Hematopoietic multipotent progenitor cell treated with erythropoietin and hydrocortisone succinate and interleukin-3 and kit ligand, for 15 days (in vitro differentiated cells): ENCODE results near the gene INSRR.
A peak's percentile ranks its signal among the peaks of the same experiment; 100 is the strongest.

ENCODE experiments used
- DNase-seq: peaks from one replicate; pipeline ENCODE4 v3.0.0-alpha.2; 2015; ENCODE audit warnings: low spot score

The INSRR gene

DNA sequence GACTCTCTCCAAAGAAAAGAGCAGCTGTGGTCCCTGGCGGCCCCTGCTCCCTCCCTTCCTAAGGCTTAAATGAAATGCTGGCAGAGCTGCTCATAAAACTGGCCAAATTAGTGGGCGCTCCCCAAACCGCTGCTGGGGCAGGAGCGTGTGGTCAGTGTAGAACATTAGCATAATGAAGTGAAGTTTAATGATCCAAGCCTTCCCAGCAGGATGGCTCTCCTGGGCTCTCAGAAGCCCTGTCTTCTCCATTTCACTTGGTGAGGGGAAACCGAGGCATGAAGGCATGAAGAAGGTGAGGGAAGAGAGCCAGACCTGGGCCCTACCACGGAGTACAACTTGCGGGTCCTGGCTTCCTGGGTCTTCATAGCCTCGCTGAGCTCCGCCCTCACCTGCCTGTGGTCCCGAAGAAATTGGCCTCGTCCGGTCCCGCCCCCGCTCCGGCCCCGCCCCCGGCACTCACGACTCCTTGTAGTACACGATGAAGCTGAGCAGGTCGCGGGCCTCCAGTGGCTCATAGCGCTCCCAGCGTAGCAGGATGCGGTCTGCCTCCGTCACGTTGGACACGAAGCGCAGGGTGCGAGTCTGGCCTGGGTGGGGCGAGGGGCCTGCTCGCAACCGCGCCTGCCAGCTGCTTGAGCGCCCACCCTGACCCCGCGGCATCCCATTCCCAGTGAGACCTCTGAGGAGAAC lies 10.3 kb downstream of the INSRR start:
- no peak for DNase-seq

DNA sequence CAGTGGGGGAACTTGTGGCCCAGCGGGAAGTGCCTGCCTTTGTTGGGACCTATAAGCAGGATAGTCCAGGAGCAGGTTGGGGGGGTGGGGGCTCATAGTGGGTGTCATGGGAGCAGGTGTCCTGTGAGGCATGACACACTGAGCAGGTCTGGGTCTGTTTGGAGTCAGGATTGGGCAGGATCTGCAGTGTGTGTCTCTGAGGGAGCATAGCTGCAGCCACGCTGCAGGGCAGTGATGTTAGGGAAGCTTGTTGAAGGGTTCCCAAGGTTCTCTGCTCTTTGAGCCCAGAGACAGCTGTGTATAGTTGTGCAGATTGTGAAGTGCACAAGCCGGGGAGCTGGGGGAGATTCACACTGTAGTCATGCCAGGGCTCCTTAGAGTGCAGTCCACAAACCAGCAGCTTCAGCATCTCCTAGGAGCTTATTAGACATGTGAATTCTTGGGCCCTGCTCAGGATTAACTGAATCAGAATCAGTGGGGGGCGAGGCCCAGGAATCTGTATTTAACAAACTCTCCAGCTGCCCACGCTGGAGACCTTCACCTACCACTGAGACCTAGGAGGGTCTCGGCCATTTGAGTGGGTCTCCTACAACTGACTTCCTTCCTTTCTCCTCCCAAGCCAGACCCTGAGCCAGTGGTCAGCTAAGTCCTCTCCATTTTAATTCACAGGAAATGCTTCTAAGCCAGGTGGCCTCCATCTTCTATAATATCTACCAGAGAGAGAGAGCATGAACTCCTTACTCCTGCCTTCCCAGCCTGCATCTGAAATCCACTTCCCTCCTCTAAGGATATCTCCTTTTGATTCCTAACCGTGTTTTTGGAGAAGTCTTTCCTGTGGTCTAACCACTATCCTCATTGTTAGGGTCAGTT lies 11.1 kb downstream of the INSRR start:
- DNase-seq, result no peak

DNA sequence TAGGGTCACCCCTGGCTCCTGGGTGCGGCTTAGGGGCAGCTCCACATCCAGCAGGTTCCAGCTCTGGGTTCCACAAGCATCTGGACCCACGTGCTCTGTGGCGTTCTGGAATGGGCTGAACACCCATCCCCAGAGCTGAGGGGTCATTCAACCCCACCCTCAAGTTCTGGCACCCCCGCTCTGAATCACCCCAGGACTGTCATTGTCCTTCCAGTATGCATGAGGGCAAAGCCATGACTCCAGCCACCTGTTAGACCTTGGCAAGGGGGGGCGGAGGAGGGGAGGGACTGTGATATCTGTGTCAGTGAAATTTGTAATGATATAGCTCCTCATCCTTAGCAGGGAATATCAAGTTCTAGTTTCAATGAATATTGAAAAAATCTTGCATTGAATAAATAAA lies 12.3 kb downstream of the INSRR start:
- DNase-seq, result no peak

DNA sequence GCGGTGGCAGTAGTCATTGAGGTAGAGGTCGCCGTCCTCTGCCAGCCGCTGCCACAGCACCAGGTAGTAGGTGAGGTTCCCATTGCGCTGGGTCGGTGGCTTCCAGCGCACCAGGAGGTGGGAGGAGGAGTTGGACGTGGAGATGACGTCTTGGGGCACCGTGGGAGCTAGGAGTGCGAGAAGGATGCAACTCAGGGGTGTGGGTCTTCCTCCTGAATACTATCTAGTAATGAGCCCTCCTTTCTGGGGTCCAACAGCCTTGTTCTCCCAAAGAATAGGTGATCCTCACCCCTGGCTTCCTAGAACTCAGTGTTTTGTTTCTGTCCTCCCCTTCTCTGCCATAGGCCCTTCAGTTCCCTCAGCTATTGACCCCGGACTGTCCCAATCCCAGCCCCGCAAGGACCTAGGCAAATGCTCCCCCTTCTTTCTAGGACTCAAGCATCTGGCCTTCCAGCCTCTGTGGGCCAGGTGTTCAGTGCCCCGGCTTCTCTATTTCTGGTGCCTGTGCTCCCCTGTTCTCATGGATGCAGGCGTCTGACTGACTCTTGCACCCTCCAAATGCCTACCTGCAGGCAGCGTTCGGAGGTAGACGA lies 12.9 kb downstream of the INSRR start:
- DNase-seq, result no peak

DNA sequence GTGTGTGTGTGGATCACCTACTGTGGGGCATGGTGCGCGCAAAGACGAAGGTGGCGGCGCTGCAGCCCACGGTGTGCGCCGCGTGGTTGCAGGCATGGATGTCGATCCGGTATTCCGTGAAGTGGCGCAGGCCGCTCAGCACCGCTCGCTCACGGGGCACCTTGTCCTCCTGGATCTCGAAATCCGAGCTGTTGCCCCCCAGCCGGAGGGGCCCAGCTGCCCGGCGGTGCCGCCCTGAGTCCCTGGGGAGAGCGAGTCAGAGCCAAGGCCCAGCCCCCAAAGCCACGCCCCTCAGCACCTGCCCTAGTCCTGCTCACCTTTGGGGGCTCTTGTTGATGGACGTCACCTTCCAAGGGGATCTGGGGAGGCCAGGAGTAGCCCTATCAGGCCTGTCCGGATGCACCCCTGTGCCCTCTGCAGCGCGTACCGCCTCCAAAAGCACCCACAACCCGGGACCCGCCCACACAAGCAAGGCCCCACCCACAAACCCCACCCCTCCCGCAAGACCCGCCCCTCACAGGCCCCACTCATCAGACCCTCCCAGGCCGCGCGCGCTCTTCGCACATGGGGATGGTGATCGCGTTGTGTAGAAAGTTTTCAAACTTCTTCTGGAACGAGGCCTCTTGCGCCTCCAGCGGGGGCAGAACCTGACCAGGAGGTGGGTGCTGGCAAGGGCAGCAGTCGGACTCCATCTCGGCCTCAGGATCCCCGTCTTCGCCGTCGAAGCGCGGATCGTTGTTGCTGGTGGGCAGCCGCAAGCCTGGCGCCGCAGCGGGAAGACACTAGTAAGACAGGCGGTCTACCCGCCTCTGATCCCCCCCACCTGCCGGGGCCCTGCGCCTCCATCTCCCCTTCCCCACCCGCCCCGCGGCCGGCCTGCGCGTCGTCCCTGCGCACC lies 13.6 kb downstream of the INSRR start:
- no peak for DNase-seq

DNA sequence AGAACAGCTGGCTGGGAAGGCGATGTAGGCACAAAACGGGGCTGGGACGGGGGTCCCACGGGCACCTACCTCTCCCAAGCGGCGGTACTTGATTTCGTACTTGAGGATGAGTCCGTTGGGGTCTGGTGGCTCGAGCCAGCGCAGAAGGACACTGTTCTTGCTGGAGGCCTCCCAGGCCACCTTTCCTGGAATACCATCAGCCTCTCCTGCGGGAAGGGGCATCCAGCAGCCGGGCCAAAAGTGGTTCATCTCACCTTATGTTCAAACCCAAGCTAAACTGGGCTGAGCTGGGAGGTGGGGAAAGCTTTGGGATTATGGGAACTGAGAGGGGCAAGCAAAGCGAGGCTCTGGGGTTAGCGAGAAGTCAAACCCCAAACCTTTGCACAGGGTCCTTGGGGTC lies 14.3 kb downstream of the INSRR start:
- DNase-seq, result no peak

DNA sequence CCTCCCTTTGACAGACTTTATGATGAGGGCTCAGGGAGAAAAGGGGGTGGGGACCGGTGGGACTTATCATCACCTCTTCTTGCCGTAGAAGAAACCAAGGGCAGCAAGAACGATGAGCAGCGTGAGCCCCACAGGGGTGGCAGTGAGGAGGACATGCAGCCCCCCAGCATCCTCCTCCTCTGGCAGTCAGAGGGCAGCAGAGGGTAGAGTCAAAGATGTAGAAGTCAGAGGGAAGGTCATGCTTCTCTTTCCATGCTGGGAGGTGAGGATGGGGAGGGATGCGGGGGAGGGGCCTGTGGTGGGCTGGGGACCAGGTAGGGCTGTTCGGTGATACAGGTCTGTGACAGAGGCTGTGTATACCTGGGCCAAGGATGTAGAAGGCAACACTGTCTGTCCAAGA lies 14.8 kb downstream of the INSRR start:
- DNase-seq, result no peak

DNA sequence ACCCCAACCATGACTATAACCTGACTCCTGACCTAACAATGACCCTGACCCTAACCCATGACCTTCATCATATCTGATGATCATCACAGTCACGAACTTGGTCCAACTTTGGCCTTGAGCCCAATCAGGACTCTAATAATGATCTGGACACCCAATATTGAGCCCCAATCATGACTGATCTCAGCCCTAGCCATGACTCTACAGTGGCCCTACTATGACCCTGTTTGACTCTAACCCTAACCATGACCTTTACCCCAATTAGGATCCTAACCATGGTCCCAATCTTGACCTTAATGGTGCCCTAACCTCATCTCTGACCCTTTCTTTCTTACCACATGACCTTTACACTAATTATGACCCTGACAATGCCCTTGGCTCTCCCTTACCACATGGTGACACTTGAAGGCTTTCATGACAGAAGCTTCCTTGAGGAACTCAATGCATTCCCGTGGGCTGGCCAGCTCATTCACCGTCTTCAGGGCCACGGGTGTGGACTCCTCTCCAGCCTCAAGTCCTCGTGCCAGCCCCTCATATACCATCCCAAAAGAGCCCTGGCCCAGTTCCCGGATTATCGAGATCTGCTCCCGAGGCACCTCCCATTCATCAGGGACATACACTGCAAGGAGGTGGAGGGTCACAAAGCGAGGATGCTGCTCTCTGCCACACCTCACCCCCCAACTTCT lies 16.2 kb downstream of the INSRR start:
- no peak for DNase-seq

DNA sequence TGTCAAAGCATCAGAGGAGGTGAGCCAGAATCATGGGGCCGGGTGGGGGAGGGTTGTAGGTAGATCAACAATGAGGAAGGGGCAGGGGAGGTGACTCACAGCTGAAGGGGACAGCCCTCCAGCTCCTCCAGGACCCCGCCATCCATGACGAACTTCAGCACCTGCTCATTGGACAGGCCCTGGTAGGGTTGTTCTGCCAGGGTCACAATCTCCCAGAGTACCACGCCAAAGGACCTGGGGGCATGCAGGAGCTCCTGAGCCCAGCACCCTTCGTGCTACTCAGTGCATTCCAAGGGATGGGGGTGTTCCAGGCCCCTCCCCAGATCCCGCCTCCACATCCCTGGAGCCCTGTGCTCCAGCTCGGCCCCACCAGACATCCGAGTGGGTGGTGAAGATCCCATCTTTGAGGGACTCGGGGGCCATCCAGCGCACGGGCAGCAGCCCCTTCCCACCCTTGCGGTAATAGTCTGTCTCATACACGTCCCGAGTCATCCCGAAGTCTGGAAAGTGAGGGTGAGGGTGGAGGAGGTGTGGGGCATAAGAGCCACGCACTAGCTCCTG lies 17.5 kb downstream of the INSRR start:
- no peak for DNase-seq

DNA sequence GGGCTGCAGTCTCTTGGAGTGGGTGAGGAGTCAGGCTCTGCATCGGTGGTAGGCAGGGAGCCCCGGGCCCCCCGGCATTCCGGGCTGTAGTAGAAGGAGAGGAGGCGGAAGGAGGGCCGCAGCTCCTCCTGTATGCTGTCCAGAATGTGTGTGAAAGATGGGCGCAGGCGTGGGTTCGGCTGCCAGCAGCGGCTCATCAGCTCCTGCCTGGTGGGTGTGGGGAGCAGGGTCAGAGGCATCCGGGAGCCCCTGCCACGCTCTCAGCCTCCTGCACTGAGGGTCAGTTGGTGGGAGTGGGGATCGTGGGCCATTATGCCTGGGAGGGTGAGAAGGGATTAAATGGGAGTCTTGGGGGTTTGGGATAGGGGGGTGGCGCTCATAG lies 18.0 kb downstream of the INSRR start:
- no peak for DNase-seq

DNA sequence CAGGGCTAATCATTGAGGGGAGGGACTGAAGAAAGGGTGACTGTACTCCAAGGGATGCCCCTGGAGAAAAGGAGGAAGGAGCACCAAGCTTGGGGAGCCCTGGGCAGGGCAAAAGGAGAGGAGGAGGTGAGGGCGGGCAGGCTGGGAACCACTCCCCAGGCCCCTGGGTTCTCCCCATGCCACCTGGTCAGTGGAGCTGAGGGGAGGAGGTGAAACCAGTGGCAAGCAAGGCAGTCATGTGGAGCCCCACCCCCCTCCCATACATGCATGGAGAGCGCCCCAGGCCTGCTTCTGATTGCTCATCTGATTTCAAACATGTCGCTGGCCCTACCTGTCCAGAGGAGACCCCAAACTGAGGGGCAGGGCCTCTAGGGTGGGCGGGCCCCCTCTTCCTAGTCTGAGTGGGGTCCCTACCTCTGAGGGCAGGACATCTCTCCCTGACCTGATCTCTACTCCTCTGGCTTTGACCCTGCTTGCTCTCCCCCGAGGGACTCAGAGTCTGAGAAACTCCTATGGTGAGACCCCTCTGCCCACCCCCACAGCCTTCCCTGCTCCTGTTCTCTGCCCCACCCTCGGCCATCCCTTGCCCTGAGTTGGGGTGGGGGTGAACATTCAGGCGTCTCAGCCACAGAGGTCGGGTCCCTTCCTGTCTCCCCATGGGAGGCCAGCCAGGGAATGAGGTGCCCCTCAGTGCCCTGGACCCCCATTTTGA lies 18.6 kb downstream of the INSRR start:
- DNase-seq, result no peak

DNA sequence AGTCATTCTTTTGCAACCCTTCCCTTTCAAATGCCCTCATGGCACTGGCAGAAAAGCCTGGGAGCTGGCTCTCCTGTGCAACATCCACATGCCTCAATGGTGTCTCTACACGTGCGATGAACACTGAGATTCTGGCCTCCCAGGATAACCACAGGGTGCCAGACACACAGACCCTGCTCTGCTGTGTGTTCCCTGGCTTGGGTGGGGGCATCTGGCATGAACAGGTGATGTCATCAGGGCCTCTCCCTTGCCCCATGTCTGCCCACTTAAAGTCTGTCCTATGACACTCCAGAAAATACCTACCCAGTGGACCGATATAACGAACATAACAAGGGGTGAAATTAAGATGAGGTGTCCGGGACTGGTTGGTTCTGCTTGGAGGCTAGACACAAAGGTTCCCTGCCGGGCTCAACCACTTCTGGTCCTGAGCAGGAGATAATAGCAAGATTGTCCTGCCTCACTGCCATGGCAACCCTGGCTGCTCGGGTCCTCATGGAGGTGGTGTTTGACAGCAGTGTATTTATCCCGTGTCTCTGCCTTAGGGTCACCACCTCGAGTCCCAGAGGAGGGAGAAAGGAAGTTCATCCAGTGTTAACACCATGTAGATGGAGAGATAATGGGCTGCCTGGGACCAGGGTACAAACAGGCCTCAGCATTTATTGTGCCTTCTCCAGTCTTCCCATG lies 19.3 kb downstream of the INSRR start:
- DNase-seq, result no peak

DNA sequence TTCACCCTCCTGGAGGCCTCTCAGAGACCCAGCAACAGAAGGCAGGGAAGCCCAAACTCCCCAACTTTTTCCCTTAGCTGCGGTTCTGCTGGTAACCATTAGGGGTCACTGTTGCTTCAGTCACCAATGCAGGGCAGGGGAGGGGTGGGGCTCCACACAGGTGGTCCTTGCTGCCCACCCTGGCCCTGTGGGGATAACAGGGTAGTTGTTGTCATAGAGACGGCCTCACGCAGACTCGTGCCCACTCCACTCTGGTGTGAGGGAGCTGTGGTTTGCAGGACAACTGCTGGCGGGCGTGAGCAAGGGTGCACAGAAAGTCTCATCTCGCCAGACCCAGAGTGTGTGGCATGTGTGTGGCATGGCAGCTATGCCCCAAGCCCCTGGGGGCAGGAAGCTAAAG lies 19.9 kb downstream of the INSRR start:
- peak; percentile 60 for DNase-seq

DNA sequence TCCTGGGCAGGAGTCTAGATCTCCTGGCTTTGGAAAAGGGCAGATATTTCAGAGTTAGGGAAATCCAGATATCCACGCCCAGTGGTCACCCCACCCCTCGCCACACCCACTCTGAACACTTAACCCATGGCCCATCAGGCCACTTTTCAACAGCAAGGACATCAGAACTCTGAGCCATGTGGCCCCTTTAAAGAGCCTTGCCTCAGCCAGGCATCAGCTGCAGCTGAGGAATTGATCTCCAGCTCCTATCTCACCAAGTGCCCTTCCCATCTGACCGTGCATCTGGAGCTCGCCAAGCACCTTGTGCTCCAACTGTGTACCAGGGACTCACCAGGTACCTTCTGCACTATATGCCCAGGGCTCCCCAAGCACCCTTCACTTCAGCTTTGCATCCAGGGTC lies 22.0 kb downstream of the INSRR start:
- DNase-seq, result no peak

DNA sequence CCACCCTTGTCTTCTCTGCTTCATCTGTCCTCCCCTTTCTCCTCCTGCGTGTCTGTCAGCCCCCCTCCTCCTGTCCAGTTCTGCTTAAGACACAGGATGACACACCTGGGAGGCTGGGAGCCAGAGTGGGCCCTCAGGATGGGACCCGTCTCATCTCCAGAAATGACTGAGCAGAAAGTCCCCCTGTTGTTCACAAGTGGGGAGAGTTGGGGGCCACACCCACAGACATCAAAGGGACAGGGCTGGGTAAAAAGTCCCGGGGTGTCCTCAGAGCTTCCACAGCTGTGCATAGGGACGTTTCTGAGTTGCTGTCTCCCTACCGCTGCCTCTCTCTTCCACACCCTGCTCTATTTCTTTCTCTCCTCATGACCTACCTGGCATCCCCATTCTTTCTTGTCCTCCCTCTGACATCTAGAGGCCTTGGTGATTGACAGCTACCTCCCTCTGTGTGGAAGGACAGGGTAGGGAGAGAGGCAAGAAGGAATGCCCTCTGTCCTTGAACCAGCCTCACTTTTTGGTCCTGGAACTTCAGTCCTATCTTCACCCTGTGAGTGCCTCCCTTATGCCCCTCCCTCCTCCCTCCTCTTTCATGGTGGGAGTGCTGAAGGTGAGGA lies 22.8 kb downstream of the INSRR start:
- DNase-seq, result no peak

DNA sequence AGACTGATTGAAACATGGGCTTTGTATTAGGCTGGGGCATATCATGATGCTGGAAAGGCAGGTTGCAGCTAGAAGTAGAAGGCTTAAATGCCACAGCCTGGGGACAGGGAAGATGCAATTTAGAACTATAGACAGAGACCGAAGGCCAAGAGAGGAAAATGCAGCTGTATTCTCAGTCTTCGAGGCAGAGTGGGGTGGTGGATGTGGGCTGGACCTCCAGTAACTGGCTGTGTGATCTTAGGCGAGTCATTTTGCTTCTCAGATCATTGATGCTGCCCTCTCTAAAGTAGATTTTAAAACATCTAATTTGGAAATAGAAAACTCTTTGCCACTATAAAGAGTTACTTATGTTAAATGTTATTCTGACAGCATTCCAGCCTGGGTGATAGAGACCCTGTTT lies 24.6 kb downstream of the INSRR start:
- DNase-seq, result no peak

DNA sequence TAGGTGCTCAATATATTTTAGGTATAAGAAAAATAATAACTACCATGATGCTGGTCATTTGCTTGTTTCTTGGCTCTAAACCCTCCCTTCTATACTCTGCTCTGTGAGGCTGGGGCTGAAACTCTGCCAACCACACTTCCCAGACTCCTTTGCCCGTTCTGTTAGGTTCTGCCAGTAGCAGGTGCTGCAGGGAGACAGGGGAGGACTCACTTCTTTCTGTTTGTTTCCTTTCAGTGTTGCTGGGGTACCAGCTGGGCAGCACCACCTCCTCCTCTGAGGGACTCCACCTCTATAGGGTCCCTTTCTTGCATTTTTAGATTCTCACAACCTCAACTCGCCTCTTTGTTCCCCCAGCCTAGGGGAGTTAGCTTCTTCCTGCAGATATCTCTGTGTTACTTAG lies 25.3 kb downstream of the INSRR start:
- no peak for DNase-seq

DNA sequence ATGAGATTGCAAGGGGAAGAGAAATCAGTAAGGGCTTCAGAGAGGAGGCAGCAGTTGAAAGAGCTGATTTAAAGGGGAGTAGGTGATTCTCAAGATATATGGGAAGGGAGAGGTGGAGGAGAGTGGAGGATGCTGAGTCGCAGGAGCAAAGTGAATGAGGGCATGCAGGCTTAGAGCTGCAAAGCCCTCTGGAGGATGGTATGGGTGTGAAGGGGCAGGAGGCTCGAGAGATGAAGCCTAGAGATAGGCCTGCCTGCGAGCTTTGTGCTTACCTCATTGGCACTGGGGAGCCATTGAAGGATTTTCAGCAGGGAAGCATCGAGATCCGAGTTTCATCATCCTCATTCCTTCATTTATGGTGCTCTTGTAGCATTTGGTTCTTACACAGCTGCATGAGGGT lies 26.5 kb downstream of the INSRR start:
- no peak for DNase-seq

DNA sequence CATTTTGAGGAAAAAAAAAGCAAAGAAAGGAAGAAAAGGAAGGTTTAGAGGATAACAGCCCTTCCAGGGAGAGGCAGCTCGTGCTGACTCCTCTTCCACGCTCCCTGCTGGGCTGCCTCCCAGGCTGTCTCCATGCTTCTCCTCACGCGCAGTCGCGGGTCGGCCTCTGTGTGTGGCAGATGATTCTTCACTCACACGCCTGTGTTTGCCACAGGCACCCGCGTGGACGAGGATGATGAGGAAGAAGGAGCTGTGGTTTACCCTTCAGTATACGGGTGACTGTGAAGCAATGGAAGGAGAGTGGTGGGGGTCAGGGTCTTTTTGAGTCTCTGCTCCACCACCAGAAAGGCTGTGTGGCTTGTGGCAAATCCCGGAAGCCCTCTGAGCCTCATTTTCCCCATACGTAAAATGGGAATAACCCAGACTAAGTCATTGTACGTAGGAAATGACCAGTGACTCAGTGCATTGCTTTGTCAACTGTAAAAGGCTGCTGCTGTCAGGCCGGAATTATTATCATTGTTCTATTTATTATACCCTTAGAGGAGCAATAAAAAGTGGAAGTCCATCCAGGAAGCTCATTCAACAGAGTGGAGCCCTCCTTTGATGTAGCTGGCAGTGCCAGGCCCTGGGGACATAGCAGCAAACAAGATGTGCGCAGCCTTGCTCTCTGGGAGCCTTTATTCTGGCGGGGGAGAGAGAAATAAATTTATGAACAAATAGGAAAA lies 30.4 kb downstream of the INSRR start:
- DNase-seq, result no peak
